Renal cortical epithelial cell (primary cell): ENCODE data around the gene MALAT1. TPM values are rescaled to one million over a fixed set of nuclear protein-coding genes. Genes with fewer than 3 reads are reported as not detected.
"Not testable (repeated sequence)": the region's sequence is repeated elsewhere in the genome, so short reads cannot be mapped to it uniquely, and the experiment has no call there.

Source experiments
- DNase-seq: peaks from one replicate; pipeline ENCODE4 v3.0.0-alpha.2; 2011; ENCODE audit warnings: low read depth
- total RNA-seq: library from RNA; depleted of rRNA; stranded (reverse); fragments of >200 nt; gene quantifications from 2 replicates; pipeline ENCODE4 v1.2.3, GENCODE V29; 2014

MALAT1 gene
- total RNA-seq, 1 donor from 2014 or later: 12,764 TPM

DNA sequence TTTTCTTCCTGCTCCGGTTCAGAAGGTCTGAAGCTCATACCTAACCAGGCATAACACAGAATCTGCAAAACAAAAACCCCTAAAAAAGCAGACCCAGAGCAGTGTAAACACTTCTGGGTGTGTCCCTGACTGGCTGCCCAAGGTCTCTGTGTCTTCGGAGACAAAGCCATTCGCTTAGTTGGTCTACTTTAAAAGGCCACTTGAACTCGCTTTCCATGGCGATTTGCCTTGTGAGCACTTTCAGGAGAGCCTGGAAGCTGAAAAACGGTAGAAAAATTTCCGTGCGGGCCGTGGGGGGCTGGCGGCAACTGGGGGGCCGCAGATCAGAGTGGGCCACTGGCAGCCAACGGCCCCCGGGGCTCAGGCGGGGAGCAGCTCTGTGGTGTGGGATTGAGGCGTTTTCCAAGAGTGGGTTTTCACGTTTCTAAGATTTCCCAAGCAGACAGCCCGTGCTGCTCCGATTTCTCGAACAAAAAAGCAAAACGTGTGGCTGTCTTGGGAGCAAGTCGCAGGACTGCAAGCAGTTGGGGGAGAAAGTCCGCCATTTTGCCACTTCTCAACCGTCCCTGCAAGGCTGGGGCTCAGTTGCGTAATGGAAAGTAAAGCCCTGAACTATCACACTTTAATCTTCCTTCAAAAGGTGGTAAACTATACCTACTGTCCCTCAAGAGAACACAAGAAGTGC is 661 bp upstream of the MALAT1 start:
- DNase-seq: peak; percentile 59

DNA sequence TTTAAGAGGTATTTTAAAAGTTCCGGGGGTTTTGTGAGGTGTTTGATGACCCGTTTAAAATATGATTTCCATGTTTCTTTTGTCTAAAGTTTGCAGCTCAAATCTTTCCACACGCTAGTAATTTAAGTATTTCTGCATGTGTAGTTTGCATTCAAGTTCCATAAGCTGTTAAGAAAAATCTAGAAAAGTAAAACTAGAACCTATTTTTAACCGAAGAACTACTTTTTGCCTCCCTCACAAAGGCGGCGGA is 193 bp upstream of the MALAT1 start:
- DNase-seq: no peak

DNA sequence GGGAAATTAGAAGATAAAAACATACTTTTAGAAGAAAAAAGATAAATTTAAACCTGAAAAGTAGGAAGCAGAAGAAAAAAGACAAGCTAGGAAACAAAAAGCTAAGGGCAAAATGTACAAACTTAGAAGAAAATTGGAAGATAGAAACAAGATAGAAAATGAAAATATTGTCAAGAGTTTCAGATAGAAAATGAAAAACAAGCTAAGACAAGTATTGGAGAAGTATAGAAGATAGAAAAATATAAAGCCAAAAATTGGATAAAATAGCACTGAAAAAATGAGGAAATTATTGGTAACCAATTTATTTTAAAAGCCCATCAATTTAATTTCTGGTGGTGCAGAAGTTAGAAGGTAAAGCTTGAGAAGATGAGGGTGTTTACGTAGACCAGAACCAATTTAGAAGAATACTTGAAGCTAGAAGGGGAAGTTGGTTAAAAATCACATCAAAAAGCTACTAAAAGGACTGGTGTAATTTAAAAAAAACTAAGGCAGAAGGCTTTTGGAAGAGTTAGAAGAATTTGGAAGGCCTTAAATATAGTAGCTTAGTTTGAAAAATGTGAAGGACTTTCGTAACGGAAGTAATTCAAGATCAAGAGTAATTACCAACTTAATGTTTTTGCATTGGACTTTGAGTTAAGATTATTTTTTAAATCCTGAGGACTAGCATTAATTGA is 1.0 kb downstream of the MALAT1 start:
- DNase-seq: peak; percentile 12

DNA sequence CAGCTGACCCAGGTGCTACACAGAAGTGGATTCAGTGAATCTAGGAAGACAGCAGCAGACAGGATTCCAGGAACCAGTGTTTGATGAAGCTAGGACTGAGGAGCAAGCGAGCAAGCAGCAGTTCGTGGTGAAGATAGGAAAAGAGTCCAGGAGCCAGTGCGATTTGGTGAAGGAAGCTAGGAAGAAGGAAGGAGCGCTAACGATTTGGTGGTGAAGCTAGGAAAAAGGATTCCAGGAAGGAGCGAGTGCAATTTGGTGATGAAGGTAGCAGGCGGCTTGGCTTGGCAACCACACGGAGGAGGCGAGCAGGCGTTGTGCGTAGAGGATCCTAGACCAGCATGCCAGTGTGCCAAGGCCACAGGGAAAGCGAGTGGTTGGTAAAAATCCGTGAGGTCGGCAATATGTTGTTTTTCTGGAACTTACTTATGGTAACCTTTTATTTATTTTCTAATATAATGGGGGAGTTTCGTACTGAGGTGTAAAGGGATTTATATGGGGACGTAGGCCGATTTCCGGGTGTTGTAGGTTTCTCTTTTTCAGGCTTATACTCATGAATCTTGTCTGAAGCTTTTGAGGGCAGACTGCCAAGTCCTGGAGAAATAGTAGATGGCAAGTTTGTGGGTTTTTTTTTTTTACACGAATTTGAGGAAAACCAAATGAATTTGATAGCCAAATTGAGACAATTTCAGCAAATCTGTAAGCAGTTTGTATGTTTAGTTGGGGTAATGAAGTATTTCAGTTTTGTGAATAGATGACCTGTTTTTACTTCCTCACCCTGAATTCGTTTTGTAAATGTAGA is 1.7 kb downstream of the MALAT1 start:
- no peak for DNase-seq

DNA sequence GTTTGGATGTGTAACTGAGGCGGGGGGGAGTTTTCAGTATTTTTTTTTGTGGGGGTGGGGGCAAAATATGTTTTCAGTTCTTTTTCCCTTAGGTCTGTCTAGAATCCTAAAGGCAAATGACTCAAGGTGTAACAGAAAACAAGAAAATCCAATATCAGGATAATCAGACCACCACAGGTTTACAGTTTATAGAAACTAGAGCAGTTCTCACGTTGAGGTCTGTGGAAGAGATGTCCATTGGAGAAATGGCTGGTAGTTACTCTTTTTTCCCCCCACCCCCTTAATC is 2.3 kb downstream of the MALAT1 start:
- DNase-seq: no peak

DNA sequence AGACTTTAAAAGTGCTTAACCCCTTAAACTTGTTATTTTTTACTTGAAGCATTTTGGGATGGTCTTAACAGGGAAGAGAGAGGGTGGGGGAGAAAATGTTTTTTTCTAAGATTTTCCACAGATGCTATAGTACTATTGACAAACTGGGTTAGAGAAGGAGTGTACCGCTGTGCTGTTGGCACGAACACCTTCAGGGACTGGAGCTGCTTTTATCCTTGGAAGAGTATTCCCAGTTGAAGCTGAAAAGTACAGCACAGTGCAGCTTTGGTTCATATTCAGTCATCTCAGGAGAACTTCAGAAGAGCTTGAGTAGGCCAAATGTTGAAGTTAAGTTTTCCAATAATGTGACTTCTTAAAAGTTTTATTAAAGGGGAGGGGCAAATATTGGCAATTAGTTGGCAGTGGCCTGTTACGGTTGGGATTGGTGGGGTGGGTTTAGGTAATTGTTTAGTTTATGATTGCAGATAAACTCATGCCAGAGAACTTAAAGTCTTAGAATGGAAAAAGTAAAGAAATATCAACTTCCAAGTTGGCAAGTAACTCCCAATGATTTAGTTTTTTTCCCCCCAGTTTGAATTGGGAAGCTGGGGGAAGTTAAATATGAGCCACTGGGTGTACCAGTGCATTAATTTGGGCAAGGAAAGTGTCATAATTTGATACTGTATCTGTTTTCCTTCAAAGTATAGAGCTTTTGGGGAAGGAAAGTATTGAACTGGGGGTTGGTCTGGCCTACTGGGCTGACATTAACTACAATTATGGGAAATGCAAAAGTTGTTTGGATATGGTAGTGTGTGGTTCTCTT is 2.8 kb downstream of the MALAT1 start:
- DNase-seq: no peak

DNA sequence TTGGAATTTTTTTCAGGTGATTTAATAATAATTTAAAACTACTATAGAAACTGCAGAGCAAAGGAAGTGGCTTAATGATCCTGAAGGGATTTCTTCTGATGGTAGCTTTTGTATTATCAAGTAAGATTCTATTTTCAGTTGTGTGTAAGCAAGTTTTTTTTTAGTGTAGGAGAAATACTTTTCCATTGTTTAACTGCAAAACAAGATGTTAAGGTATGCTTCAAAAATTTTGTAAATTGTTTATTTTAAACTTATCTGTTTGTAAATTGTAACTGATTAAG is 3.4 kb downstream of the MALAT1 start:
- DNase-seq: no peak

DNA sequence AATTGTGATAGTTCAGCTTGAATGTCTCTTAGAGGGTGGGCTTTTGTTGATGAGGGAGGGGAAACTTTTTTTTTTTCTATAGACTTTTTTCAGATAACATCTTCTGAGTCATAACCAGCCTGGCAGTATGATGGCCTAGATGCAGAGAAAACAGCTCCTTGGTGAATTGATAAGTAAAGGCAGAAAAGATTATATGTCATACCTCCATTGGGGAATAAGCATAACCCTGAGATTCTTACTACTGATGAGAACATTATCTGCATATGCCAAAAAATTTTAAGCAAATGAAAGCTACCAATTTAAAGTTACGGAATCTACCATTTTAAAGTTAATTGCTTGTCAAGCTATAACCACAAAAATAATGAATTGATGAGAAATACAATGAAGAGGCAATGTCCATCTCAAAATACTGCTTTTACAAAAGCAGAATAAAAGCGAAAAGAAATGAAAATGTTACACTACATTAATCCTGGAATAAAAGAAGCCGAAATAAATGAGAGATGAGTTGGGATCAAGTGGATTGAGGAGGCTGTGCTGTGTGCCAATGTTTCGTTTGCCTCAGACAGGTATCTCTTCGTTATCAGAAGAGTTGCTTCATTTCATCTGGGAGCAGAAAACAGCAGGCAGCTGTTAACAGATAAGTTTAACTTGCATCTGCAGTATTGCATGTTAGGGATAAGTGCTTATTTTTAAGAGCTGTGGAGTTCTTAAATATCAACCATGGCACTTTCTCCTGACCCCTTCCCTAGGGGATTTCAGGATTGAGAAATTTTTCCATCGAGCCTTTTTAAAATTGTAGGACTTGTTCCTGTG is 3.9 kb downstream of the MALAT1 start:
- DNase-seq: no peak

DNA sequence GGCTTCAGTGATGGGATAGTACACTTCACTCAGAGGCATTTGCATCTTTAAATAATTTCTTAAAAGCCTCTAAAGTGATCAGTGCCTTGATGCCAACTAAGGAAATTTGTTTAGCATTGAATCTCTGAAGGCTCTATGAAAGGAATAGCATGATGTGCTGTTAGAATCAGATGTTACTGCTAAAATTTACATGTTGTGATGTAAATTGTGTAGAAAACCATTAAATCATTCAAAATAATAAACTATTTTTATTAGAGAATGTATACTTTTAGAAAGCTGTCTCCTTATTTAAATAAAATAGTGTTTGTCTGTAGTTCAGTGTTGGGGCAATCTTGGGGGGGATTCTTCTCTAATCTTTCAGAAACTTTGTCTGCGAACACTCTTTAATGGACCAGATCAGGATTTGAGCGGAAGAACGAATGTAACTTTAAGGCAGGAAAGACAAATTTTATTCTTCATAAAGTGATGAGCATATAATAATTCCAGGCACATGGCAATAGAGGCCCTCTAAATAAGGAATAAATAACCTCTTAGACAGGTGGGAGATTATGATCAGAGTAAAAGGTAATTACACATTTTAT is 4.6 kb downstream of the MALAT1 start:
- DNase-seq: no peak

DNA sequence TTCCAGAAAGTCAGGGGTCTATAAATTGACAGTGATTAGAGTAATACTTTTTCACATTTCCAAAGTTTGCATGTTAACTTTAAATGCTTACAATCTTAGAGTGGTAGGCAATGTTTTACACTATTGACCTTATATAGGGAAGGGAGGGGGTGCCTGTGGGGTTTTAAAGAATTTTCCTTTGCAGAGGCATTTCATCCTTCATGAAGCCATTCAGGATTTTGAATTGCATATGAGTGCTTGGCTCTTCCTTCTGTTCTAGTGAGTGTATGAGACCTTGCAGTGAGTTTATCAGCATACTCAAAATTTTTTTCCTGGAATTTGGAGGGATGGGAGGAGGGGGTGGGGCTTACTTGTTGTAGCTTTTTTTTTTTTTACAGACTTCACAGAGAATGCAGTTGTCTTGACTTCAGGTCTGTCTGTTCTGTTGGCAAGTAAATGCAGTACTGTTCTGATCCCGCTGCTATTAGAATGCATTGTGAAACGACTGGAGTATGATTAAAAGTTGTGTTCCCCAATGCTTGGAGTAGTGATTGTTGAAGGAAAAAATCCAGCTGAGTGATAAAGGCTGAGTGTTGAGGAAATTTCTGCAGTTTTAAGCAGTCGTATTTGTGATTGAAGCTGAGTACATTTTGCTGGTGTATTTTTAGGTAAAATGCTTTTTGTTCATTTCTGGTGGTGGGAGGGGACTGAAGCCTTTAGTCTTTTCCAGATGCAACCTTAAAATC is 5.3 kb downstream of the MALAT1 start:
- DNase-seq: no peak

DNA sequence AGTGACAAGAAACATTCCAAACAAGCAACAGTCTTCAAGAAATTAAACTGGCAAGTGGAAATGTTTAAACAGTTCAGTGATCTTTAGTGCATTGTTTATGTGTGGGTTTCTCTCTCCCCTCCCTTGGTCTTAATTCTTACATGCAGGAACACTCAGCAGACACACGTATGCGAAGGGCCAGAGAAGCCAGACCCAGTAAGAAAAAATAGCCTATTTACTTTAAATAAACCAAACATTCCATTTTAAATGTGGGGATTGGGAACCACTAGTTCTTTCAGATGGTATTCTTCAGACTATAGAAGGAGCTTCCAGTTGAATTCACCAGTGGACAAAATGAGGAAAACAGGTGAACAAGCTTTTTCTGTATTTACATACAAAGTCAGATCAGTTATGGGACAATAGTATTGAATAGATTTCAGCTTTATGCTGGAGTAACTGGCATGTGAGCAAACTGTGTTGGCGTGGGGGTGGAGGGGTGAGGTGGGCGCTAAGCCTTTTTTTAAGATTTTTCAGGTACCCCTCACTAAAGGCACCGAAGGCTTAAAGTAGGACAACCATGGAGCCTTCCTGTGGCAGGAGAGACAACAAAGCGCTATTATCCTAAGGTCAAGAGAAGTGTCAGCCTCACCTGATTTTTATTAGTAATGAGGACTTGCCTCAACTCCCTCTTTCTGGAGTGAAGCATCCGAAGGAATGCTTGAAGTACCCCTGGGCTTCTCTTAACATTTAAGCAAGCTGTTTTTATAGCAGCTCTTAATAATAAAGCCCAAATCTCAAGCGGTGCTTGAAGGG is 6.0 kb downstream of the MALAT1 start:
- DNase-seq: no peak

DNA sequence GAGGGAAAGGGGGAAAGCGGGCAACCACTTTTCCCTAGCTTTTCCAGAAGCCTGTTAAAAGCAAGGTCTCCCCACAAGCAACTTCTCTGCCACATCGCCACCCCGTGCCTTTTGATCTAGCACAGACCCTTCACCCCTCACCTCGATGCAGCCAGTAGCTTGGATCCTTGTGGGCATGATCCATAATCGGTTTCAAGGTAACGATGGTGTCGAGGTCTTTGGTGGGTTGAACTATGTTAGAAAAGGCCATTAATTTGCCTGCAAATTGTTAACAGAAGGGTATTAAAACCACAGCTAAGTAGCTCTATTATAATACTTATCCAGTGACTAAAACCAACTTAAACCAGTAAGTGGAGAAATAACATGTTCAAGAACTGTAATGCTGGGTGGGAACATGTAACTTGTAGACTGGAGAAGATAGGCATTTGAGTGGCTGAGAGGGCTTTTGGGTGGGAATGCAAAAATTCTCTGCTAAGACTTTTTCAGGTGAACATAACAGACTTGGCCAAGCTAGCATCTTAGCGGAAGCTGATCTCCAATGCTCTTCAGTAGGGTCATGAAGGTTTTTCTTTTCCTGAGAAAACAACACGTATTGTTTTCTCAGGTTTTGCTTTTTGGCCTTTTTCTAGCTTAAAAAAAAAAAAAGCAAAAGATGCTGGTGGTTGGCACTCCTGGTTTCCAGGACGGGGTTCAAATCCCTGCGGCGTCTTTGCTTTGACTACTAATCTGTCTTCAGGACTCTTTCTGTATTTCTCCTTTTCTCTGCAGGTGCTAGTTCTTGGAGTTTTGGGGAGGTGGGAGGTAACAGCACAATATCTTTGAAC is 6.8 kb downstream of the MALAT1 start:
- DNase-seq: no peak

DNA sequence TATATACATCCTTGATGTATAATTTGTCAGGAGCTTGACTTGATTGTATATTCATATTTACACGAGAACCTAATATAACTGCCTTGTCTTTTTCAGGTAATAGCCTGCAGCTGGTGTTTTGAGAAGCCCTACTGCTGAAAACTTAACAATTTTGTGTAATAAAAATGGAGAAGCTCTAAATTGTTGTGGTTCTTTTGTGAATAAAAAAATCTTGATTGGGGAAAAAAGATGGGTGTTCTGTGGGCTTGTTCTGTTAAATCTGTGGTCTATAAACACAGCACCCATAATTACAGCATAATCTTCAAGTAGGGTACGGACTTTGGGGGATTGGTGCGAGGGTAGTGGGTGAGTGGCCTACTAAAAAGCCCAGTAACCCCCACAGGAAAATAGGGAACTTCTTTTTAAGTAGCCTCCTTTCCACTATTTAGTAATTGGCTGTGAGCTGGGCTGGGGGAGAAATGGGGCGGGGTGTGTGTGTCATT is 7.5 kb downstream of the MALAT1 start:
- DNase-seq: peak; percentile 84

DNA sequence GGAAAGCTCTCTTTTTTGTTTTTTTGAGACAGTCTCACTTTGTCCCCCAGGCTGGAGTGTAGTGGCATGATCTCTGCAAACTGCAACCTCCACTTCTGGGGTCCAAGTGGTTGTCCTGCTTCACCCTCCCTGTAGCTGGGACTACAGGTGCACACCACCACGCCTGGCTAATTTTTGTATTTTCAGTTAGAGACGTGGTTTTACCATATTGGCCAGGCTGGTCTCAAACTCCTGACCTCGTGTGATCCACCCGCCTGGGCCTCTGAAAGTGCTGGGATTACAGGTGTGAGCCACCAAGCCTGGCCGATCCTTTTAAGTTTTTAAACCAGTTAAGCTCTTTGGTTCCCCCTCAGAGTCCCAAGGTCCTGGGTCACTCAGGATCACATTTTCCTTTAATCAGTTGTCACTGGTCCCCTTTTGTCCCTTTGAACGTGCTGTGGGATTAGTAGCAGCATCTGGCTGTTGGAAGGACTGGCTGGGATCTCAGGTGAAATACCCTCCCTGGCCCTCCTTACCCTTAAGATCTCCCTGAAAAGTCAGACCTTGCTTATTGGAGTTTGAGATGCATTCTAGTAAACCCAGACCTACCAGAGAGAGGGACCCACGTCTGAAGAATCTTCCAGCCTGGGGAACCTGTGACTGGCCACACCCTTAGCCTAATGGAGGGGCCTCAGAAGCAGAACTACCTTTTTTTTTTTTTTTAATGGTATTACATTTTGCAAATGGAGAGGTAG is 8.1 kb downstream of the MALAT1 start:
- peak; percentile 97 for DNase-seq

DNA sequence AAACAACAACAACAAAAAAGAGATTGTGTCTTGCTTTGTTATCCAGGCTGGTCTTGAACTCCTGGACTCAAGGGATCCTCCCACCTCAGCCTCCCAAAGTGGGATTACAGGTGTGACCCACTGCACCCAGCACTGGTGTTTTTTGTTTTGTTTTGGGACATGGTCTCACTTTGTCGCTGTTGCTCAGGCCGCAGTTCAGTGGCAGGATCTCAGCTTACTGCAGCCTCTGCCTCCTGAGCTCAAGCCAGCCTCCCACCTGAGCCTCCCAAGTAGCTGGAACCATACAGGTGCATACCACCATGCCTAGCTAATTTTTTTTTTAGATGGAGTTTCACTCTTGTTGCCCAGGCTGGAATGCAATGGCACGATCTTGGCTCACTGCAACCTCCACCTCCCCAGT is 13.5 kb downstream of the MALAT1 start:
- not testable (repeated sequence) for DNase-seq

DNA sequence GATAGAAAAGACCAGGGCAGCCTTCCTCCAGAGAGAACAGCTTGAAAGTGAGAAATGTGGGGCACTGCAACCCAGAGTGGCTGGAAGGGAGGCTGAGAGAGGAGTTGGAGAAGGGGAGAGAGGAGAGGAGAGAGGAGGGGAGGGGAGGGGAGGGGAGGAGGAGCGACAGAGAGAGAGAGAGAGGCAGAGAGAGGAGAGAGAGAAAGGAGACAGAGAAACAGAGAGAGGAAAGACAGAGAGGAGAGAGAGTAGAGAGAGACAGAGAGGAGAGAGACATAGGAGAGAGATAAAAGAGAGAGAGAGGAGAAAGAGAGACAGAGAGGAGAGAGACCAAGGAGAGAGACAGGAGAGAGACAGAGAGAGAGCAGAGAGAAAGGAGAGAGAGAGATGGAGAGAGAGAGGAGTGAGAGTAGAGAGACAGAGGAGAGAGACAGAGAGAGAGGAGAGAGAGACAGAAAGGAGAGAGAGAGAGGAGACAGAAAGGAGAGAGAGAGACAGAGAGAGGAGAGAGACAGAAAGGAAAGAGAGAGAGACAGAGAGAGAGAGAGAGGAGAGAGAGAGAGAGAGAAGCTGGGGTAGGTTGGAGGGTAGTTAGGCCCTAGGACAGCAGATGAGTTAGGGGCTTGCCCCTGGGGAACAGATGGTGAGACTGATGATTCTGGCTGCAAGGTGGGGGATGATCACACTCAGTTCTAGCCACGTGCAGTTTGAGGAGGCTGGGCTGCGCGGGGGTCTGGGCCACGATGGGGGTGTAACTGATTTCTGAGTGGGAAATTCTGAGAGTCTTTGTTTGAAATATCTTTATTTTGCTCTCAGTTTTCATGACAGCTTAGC is 17.5 kb downstream of the MALAT1 start:
- DNase-seq: no peak

DNA sequence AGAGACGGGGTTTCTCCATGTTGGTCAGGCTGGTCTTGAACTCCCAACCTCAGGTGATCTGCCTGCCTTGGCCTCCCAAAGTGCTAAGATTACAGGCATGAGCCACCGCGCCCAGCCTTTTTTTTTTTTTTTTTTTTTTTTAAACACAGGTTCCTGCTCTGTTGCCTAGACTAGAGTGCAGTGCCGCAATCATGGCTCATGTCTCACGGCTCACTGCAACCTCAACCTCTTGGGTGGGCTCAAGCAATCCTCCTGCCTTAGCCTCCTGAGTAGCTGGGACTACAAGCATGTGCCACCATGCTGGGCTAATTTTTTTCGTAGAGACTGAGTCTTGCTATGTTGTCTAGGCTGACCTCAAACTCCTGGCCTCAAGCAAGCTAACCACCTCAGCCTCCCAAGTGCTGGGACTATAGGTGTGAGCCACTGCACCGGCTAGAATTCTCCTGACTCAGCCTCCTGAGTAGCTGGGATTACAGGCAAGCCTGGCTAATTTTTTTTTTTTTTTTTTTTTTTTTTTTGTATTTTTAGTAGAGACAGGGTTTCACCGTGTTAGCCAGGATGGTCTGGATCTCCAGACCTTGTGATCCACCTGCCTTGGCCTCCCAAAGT is 20.2 kb downstream of the MALAT1 start:
- DNase-seq: not testable (repeated sequence)
